ENCODE data around the gene ASPRV1. TPM values are rescaled to one million over a fixed set of nuclear protein-coding genes. Genes with fewer than 3 reads are reported as not detected.

ASPRV1 gene
- total RNA-seq, 1 donor from 2014 or later, result 1.3 TPM

DNA sequence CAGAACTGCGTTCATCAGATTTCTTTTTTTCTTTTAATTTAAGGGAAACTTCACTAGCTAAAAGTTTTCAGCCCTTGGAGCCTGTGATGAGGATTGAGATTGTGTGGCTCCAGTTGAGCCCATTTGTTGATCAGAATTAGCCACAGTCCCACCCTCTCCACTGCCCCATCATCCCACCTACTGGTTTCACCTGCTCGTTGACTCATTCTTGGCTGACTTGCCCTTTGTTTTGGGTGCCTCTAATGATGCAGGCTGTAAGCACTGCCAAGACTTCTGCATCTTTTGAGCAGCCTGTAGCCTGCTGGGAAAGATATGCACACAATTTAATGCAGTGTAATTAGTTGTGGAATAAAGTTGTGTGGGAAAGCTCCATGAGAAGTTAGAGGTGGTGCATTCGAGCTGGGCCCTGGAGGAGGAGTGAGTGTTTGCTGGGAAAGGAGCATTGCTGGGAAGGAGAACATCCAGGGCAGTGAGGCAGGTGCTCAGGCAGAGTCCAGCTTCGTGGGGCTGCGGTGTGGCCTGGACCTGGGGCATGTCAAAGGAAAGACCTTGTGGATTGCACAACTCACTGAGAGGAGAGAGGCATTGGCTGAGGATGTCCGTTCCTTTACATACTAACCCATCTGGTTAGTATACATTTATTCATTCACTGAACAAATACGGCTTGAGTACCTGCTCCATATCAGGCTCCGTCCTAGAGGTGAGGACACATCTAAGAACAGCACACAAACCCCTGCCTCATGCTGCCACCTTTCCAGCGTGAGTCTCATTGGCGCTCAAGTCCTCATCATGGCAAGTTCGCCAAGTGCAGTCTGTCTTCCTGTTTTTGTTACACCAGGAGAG lies 18.2 kb downstream of the ASPRV1 start:
- intact Hi-C loops (cut with micrococcal nuclease), result no loop called here

DNA sequence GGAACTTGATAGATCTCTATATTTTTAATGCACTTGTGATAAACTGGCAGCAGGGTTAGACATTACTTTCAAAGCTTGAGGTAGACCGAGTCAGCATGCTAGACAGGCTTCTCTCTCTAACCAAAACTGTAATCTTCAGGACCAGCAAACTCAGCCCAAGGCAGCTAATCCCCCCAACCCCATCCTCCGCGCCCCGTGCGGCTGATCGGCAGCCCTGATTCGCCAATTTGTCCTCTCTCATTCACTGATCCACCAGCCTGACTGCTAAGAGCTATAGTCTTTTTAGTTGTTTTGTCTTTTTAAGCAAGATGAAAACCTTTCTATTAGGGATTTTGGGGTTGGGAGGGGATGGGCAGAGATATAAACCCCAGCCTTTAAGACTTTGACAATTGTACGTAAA lies 20.7 kb downstream of the ASPRV1 start:
- intact Hi-C loops (cut with micrococcal nuclease), result no loop called here

DNA sequence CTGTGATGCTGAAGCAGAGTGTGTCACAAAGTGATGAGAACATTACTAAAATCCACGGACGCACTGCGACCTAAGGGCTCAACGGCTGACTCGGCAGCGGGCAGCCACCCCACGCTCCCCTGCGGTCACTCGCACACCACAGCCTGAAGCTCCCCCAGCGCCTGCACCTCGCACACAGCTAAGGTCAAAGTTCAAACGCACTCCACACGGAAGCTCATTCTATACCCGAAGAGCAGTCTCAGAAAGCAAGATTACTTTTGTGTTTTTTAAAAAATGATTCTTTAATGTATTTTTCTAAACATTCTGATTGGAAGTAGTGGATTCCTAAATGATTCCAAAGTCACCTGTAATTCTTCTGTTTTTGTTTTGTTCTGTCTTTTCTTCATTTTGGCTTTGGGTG lies 21.7 kb downstream of the ASPRV1 start:
- intact Hi-C loops (cut with micrococcal nuclease), result no loop called here

DNA sequence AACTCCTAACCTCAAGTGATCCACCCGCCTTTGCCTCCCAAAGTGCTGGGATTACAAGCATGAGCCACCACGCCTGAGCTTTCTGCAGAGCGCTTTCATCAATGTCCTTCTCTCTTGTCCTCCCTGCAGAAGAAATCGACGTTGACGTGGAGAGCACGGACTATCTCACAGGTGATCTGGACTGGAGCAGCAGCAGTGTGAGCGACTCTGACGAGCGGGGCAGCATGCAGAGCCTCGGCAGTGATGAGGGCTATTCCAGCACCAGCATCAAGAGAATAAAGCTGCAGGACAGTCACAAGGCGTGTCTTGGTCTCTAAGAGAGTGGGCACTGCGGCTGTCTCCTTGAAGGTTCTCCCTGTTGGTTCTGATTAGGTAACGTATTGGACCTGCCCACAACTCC lies 23.5 kb downstream of the ASPRV1 start:
- intact Hi-C loops (cut with micrococcal nuclease), result no loop called here

DNA sequence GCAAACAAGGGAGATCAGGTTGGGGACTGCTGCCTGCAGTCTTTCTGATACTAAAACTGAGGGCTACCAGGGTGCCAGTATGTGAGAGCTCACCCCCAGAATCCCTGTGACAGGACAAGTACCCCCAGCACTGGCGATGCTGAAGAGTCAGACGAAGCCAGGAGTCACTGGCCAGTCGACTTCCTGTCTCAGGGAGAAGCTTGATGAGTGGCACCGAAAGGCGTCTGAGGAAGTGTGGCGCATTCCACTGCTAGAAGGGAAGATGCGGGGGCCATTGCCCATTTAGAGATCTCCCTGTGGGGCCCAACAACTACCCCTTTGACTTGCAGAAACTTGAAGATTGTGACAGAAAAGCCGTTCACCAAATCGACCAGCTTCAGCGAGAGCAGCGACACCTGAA lies 24.5 kb downstream of the ASPRV1 start:
- intact Hi-C loops (cut with micrococcal nuclease), result no loop called here

DNA sequence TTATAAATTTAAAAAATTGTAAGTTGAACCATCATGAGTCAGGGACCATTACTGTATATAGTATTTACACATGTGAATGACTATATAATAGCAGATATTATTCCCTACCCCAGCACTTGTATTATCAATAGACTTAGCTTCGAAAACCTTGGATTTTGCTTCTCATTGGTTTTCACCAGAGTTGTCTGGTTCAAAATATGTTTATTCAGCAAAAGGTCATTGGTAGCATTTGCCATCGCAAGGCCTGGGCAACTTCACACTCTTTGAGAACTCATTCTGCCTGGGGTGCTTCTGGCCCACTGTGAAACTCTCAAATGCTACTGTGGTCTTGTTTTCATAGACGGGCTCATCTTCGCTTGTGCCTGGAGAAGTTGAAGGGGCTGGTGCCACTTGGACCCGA lies 26.4 kb downstream of the ASPRV1 start:
- intact Hi-C loops (cut with micrococcal nuclease), result no loop called here

DNA sequence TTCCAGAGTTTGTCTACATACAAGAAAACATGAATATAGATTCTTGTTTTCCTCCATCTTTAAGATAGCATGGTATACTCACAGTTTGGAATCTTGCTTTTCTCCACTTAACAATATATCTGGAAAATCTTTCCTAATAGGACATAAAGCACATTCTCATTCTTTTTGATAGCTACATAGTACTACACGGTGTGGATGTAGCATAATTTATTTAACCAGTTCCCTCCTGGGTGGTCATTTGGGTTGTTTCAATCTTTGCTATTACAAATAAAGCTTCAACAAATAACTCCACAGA lies 26.9 kb downstream of the ASPRV1 start:
- intact Hi-C loops (cut with micrococcal nuclease), result no loop called here

DNA sequence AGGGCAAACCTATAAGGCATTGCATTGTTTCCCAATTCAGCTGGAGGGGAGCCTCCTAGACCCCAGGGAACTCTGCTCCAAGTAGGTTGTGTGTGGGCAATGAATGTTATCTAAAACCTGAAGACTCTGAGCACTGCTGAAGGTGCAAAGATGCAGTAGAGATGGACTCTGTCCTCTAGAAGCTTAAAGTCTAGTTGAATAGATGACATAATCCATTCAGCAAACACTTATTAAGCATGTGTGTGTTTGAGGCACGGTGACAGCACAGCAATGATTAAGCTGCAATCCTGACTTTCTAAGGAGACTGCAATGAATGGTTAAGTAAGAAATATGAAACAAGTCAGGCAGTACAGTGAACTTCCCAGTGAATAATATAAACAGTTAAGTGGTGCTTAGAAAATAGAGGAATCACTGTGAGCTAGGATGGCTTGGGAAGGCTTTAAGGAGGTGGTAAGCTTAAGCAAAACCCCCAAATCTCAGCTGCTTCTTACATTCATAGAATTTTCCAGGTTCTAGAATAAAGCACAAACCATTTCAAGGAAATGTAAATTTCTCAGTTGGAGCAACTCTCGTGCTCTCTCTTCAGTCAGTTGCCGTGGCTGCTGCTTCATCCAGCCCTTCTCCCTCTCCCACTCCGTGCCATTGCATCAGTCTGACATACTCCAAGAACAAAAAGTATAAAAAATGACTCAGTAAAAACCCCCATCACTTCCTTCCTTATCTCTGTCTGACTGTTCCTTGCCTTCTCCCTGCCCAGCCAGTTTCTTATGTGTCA lies 27.4 kb downstream of the ASPRV1 start:
- intact Hi-C loops (cut with micrococcal nuclease), result no loop called here

DNA sequence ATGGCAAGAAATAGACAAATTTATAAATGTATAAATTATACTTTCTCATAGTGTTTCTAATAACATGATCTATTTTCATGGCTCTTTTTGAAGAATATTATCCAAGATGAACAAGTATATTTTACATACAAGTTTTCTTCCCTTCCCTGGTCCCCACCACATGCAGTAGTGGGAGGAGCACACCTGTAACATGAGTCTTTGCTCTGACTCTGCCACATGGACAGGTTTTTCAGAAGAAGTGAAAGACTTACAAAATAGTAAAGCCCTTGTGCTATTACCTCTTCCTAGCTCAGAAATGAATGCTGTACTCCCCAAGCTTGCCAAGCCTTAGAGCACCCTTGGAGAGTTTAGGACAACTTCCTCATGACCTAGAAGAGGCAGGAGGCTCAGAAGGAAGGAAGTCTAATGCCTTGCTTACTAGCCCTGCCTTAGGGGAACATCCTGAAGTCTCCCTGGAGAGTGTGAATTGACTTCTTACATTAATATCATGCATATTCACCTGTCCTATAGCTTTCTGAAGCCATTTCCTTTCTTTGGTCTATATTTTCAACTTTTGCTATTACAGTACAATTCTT lies 28.1 kb downstream of the ASPRV1 start:
- intact Hi-C loops (cut with micrococcal nuclease), result no loop called here

DNA sequence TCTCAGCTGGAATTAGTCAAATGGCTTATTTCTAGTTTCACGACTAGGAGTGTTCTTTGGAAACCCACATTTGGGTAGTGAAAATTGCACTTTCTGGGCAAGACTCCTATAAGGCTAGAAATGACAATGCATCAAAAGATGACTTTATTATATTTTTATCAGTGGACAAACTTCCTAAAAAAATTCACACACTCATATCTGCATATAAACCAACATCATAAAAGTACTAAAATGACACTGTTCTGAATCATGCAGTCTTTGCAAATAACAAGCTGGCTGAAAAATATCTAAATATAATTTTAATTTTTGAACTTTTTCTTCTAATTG lies 28.9 kb downstream of the ASPRV1 start:
- intact Hi-C loops (cut with micrococcal nuclease), result no loop called here

DNA sequence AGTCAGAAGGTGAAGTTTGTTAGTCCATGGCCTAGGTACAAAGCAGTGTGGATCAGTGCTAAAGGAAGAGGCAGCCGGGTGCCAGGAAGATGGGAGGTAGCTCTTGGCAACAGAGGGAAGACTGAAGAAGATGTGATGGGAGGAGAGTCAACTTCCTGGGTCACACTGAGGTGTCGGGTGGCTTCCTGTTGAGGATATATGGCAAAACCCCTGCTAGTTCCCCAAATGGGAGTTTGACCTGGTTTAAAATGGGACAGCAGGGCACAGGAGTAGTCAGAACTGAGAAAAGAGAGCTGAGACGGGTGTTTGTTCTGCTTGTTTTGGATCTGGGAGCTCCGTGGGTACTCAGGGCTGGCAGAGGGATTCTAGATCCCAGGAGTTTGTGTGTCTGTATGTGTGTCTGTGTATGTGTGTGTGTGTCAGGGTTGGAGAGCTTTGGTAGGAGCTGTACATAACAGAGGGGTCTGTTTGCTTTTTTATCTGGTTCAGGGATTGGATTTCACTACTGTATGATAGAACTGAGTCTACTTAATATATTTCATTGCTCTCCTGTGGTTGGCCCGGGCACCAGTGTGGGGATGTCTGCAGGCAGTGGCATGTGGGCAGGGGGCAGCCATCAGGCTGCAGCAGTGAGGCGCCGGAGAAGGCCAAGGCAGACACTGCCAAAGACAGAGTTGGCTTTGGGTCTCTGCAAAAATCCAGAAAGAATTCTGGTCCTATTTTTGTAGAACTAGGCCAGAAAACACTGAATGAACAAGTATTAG lies 29.4 kb downstream of the ASPRV1 start:
- intact Hi-C loops (cut with micrococcal nuclease), result no loop called here

DNA sequence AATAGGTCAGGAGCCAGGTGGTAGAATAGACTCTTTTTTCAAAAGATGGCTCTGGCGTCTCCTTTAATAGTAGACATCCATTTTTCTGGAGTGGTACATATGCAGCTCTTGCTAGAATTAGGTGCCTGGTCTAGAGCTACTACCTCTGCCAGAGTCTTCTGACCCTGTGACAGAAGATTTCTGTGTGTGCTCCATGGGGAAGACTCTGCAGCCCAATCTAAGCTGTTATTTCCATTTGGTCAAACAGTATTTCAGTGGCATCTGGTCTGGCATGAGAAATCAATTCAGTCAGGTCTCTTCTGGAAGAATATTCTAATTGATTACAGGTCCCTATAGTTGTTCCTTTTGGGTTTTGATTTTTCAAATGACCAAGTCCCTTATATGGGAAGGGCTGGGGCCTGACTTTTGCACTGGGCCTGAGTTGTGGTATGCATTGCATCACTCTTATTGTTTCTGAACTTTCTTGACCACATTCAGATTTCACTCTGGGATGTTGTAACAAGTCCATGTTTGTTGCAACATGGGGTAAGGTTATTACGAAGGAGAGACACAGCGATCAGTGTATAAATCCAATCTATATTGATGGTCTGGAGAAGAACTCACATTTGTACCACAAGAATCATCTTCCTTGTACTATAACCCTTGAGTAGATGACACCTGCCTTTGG lies 34.4 kb downstream of the ASPRV1 start:
- intact Hi-C loops (cut with micrococcal nuclease), result no loop called here

DNA sequence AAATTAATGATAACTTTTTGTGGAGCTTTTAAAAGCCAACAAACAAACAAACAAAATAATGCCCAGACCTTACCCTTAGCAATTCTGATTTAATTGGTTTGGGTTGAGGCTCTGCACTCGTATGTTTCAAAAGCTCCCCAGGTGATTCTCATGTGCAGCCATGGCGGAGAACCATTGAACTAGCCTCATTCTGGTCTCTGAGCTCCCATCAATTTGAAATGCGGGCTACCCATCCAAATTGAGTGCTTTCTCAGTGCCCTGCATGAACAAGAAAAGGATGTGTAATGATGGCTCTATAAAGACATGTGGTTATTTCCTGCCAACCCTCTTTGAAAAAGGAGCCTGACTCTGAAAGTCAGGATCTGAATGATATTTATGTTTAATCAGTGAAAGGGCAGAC lies 38.3 kb downstream of the ASPRV1 start:
- intact Hi-C loops (cut with micrococcal nuclease), result no loop called here

DNA sequence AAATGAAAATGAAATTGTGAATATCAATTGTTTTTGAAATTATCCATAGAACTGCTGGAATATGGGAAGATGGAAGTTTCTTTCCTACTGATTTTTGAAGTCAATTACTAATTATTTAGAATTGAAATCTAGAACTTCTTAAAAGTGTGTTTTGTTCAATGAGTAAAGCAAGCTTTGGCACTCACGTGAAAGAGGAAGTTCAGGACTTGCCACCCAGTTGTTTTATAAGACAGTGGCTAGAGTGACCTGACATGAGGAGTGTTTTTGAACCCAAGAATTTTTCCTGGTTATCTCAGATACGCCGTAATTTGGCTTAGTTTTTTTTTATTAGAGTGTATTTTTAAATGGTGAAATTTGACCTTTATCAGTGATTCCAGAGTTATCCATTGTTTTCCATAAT lies 43.0 kb downstream of the ASPRV1 start:
- intact Hi-C loops (cut with micrococcal nuclease), result no loop called here

DNA sequence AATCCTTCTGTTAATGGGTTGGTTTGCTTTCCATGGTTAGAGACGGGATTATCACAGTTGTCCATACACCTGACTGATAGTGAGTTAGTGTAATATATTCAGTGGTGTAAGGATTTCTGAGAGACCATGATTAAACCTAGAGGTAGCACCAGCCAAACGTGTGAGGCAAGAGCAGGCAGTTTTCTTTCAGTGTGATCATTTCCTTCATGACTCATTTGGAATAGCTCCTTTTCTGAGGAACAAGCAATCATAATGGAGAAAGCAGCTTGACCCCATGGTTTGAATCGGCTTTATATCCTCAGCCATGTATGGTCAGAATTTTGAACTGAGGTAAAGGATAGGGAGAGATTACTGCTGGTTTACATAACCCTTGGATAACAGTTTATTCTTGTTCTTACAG lies 43.6 kb downstream of the ASPRV1 start:
- intact Hi-C loops (cut with micrococcal nuclease), result no loop called here

DNA sequence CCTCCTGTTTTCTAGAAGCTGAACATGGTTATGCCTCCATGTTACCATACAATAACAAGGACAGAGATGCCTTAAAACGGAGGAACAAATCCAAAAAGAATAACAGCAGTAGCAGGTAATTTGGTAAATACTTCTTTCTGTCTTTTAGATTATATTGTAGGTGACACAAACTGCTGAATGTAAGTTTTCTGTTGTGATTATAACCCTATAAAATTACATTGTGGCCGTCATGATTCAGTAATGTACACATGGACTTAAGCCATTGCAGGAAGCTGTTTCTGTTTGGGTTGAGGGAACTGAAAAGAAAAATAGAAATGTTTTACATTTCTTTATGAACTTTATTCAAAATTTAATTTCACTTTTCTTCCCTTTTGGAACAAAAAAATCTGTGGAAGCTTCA lies 45.3 kb downstream of the ASPRV1 start:
- intact Hi-C loops (cut with micrococcal nuclease), result no loop called here

DNA sequence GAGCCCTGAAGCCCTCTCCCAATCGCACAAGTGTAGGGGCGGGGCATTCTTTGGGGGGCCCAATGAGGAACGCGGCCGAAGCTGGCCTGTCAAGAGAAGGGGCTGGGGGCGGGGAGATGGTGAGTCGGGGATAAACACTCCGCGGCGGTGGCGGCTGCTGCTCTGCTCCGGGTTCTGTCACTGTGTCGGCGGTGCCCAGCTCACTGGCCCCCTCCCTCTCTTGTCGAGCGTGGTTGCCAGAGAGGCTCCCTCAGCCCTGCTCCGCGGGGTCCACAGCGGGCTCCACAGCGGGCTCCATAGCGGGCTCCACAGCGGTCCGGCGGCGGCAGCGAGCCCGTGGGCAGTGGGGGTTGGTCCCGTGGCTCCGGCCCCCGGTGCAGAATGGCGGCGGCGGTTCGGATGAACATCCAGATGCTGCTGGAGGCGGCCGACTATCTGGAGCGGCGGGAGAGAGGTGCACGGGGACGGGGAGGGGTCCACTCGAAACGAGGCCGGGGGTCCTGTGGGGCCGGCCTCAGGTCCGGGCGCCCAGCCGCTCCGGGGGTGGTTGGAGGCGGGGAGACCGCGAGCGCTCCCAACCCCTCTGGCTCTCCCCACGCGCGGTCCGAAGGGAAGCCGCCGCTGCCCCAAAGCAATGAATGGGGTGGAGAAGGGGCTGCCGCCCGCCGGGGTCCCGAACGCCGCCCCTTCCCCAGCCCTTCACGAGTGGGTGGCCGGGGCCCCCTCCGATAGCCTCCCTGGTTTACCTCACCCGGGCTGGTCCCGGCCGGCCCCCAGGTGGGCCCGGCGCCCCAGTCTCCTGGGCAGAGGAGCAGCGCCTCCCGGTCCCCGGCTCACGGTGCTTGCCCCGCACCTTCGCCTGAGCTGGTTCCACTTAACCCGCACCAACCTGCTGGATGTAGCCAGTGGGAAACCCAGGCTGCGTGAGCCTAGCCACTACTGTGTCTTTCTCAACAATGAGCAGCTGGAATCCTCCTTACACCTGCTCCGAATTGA lies 46.2 kb downstream of the ASPRV1 start, which contains the start of gene MXD1:
Gene MXD1, plus strand, starts transcription at position 160 of the 996 bp plus-strand sequence. Its CDS starts 222 bp downstream, at position 382.
- intact Hi-C loops (cut with micrococcal nuclease), result loop anchor here (1.0 to 5.0 kb wide), 12 partner anchors 20 to 478 kb away; partner anchors contain the start of genes FAM136A, GMCL1, NFU1 and SNRPG

DNA sequence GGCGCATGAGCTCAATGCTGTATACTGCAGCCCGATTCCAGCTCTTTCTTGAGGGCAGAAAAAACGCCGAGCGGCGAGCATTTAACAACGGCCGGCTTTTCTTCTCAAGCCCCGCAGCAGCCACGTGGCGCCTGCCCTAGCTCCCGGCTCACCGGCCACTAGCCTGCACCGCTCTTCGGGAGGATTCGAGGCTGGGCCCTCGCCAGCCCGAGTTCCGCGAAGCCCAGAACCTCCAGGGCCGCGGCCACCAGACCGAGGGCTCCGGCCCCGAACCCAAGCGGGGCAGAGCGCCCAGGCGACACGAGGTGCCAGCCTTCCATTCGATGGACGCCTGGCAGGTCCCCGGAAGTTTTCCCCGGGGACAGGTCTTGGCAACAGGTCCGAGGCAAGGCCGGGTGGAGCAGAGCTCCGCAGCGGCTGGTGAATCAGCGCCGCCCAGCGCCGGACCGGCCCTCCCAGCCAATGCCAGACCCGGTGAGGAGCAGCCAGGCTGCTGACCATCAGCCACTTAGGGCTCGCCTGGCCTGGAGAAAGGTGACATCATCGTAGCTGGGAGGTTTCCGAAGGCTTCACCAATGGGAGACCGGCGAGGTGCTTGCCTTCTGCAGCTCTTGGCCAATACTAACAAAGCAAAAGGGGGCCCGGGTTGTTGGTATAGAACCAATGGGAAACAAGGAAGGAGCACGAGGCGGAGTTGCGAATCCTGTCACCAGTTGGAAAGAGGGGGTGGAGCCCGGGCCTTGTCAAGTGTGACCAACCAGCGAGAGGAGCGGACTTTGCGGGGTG lies 47.1 kb downstream of the ASPRV1 start:
- intact Hi-C loops (cut with micrococcal nuclease), result loop anchor here (1.0 to 5.0 kb wide), 11 partner anchors 20 to 478 kb away; partner anchors contain the start of genes FAM136A, GMCL1, NFU1 and SNRPG

DNA sequence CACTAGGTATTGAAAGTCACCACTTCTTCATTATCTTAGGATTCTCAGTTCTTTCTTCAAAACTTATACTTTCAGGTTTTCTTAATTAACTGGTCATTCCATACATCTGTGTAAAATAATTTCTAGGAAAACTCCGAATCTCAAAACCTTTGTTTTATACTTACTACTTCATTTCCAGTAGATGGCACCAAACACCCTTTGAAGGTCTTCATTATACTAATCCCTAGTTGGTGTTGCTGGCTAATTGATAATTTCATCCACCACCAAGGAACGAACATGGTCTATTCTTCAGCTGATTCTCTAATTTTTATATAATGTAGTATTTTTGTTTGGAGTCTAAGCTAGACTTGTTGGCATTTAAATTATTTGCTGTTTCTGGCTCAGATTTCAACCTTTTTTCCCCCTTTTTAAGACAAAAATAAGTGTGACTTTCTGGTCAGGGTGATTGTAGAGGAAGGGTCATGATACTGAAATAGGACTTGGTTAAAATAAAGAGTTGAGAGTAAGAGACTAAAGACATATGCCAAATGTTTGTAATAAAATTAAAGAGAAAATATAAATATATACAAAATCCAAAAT lies 49.4 kb downstream of the ASPRV1 start:
- intact Hi-C loops (cut with micrococcal nuclease), result loop anchor here (5.0 kb wide), 1 partner anchor 190 kb away; no protein-coding TSS in a partner anchor

Data from T-helper 2 cell treated with Interferon-gamma antibody and Interleukin-4, amounts not matched to agents 100 ng/mL and 5 ng/mL, for 36 hours (primary cell).